Right lobe of liver (tissue), 6 donors: ENCODE measurements around the gene SCIN. TPM values are rescaled to one million over a fixed set of nuclear protein-coding genes. Genes with fewer than 3 reads are reported as not detected.

ENCODE experiments used
- ATAC-seq, 4 donors: fragments of 200-7000 bp; cut with Tn5 transposase; one replicate each; pipeline ENCODE4 v1.9.1; 2020; ENCODE audit warnings: mild to moderate bottlenecking in 4 of 4, moderate library complexity in 4 of 4
- DNase-seq, 3 donors: peaks; one replicate each; pipeline ENCODE4 v3.0.0-alpha.2; 2020
- H3K27ac ChIP-seq, 3 donors: fragments of 200-600 bp; one replicate each; pipeline ENCODE4 v1.8.0; 2022
- H3K27me3 ChIP-seq, 2 donors: fragments of 200-600 bp; one replicate each; pipeline ENCODE4 v1.8.0; 2022
- H3K36me3 ChIP-seq, 4 donors: fragments of 200-600 bp; sonication (generic) in 1 of 4; one replicate each; pipeline versions ENCODE4 v1.5.1 to v1.8.0; 2017 to 2022; ENCODE audit warnings: control low read depth in 1 of 4
- H3K4me1 ChIP-seq, 4 donors: fragments of 200-600 bp; sonication (generic) in 1 of 4; one replicate each; pipeline versions ENCODE4 v1.5.1 to v1.8.0; 2017 to 2022; ENCODE audit warnings: control low read depth in 1 of 4
- H3K4me3 ChIP-seq, 3 donors: fragments of 200-600 bp; one replicate each; pipeline ENCODE4 v1.8.0; 2022
- H3K9me3 ChIP-seq, 4 donors: fragments of 200-600 bp; sonication (generic) in 1 of 4; one replicate each; pipeline versions ENCODE4 v1.5.1 to v1.8.0; 2017 to 2022; ENCODE audit warnings: control low read depth in 1 of 4
- CTCF ChIP-seq, 4 donors: fragments of 200-600 bp in 3 of 4; fragments of 450-650 bp in 1 of 4; IDR thresholded peaks; one replicate each; pipeline versions ENCODE4 v1.5.1 to v1.8.0; 2016 to 2022; ENCODE audit warnings: antibody characterized with exemption in 4 of 4, mild to moderate bottlenecking in 2 of 4
- POLR2A ChIP-seq: fragments of 450-650 bp; IDR thresholded peaks from one replicate; pipeline ENCODE4 v1.6.1; 2017; ENCODE audit warnings: antibody characterized with exemption, mild to moderate bottlenecking
- WGBS: methylation state at CpG from one replicate; pipeline ENCODE4 v1.1.6; 2018; ENCODE audit warnings: low coverage, low lambda C conversion rate; ENCODE audit not compliant: insufficient coverage; ENCODE audit errors: missing lambda C conversion rate; 5-methylcytosine and 5-hydroxymethylcytosine counted together
- intact Hi-C, 2 donors: fragments of 100-400 bp; cut with DNase I; formaldehyde crosslinking; loops; one replicate each; pipeline versions ENCODE4 v1.11.2 to v1.14.1; 2022
- total RNA-seq, 6 experiments: library from RNA; depleted of rRNA in 2 of 6; stranded (reverse); fragments of >200 nt in 2 of 6; fragmentation: NEBNext Ultra II Directional in 3 of 6; extraction: Animal tissue kit (Norgen Biotek cat#: 25700) in 3 of 6; gene quantifications; one replicate each; pipeline versions ENCODE4 v1.1.0 to v1.2.4, GENCODE V29; 2016 to 2023
- donor health status: DM: no; HTN: yes; CAD: no.
- donor health status: DM: no; HTN: no; CAD: no.
- donor health status: DM: no; HTN: no; CAD: no.
- donor health status: DM: no; HTN: yes; CAD: no.
- donor health status: DM: no; HTN: yes; CAD: no.

The SCIN gene
- total RNA-seq, 6 experiments from 2014 or later = 0.06 to 0.20 (median 0.18) TPM; not detected in 3

DNA sequence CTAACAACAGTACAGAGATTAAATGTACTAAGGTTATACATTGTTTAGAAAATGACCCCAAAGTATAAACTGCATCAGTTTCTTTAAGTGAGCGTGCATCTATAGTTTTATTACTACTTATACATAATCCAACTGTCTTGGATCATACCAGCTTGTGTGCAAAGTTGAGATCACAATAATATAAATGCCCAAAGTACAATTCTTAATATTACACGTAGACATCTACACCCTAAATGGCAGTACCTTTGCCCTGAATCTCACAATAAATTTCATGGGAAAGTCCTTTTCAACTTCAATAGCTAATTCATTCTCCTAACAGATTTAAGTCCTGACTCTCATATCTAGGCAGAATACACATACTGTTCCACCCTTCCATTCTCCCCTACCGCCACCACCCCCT is 11.8 kb downstream of the SCIN start:
- Histone ChIP-seq H3K36me3 (no peaks in the 10 kb centered on the region), H3K4me1 (peaks cover 0 to 4% (median 0%) of the 10 kb centered on the region in 4 donors), H3K9me3 (no peaks in the 10 kb centered on the region), H3K4me3 (no peak overlapping the region), H3K27ac (no peak overlapping the region), H3K27me3 (peaks cover 0 to 4% of the 10 kb centered on the region in 2 donors)
- TF ChIP-seq POLR2A = no peak
- TF ChIP-seq CTCF (IDR thresholded peaks at IDR 0.05) = no peak
- intact Hi-C loops = no loop called here
- DNase-seq (no peak), ATAC-seq (no peak)
- 84% methylated on average over 3 of the region's 3 CpGs for WGBS

GRCh38 chr7:12583176-12583575 is 12.7 kb downstream of the SCIN start:
- 89% methylated on average over 1 of the region's 1 CpG for WGBS
- H3K27me3 ChIP-seq = peaks cover 0 to 4% of the 10 kb centered on the region in 2 donors
- no peak overlapping the region for H3K27ac ChIP-seq
- TF ChIP-seq CTCF (IDR thresholded peaks at IDR 0.05) (no peak), POLR2A (no peak)
- H3K4me1 ChIP-seq = peaks cover 0 to 4% (median 0%) of the 10 kb centered on the region in 4 donors
- no peak overlapping the region for H3K4me3 ChIP-seq
- DNase-seq (no peak), ATAC-seq (peak in 1 of 4 donors; percentile 26)
- no peaks in the 10 kb centered on the region for H3K36me3 ChIP-seq
- no peaks in the 10 kb centered on the region for H3K9me3 ChIP-seq
- intact Hi-C loops = no loop called here

DNA sequence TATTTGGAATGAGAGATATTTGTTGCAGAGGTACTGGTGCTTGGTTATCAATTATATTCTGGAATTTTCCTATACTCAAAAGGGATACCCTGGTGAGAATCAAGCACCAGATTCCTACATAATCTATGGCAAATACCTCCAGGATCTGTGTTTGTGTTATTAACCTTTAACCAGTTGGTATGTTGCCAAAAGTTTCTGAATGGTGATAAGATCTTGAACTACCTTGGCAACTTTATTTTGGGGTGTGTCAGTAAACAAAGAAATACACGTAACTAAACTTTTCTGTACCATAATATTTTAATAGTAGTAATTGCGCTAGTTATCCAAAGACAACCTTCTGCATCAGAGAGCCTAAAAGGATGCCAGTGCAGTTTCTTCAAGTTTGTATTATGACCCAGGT is 13.4 kb downstream of the SCIN start:
- Histone ChIP-seq H3K4me3 (no peak overlapping the region), H3K36me3 (no peaks in the 10 kb centered on the region), H3K4me1 (peaks cover 0 to 4% (median 0%) of the 10 kb centered on the region in 4 donors), H3K27me3 (peaks cover 0 to 4% of the 10 kb centered on the region in 2 donors), H3K27ac (no peak overlapping the region), H3K9me3 (no peaks in the 10 kb centered on the region)
- no peak for ATAC-seq
- no peak for DNase-seq
- 33% methylated on average over 2 of the region's 2 CpGs for WGBS
- intact Hi-C loops = no loop called here
- TF ChIP-seq POLR2A (no peak), CTCF (IDR thresholded peaks at IDR 0.05) (no peak)

GRCh38 chr7:12584930-12585329 is 14.4 kb downstream of the SCIN start:
- Histone ChIP-seq H3K27me3 (peaks cover 0 to 4% of the 10 kb centered on the region in 2 donors), H3K4me1 (peaks cover 0 to 4% (median 0%) of the 10 kb centered on the region in 4 donors), H3K27ac (no peak overlapping the region), H3K4me3 (no peak overlapping the region), H3K9me3 (no peaks in the 10 kb centered on the region), H3K36me3 (no peaks in the 10 kb centered on the region)
- intact Hi-C loops = no loop called here
- DNase-seq (no peak), ATAC-seq (peak; percentile 18 to 73 (median 60))
- WGBS = 40% methylated on average over 7 of the region's 7 CpGs
- TF ChIP-seq POLR2A = no peak
- TF ChIP-seq CTCF (IDR thresholded peaks at IDR 0.05) = no peak

- DNase-seq (no peak), ATAC-seq (no peak)
- intact Hi-C loops = no loop called here
- Histone ChIP-seq H3K4me1 (peaks cover 0 to 4% (median 0%) of the 10 kb centered on the region in 4 donors), H3K36me3 (no peaks in the 10 kb centered on the region), H3K27me3 (peaks cover 0 to 4% of the 10 kb centered on the region in 2 donors), H3K4me3 (no peak overlapping the region), H3K9me3 (no peaks in the 10 kb centered on the region), H3K27ac (no peak overlapping the region)
- TF ChIP-seq POLR2A = no peak
- TF ChIP-seq CTCF (IDR thresholded peaks at IDR 0.05) = no peak
- WGBS = 46% methylated on average over 4 of the region's 4 CpGs
Measured at GRCh38 chr7:12586271-12586670, 15.8 kb downstream of the SCIN start.
